ENCODE measurements around the gene SETD1A. TPM values are rescaled to one million over a fixed set of nuclear protein-coding genes. Genes with fewer than 3 reads are reported as not detected.
A peak's percentile ranks its signal among the peaks of the same experiment; 100 is the strongest.

SETD1A gene
- total and polyA plus RNA-seq, 12 donors = 2.3 to 40.1 (median 12.8) TPM

DNA sequence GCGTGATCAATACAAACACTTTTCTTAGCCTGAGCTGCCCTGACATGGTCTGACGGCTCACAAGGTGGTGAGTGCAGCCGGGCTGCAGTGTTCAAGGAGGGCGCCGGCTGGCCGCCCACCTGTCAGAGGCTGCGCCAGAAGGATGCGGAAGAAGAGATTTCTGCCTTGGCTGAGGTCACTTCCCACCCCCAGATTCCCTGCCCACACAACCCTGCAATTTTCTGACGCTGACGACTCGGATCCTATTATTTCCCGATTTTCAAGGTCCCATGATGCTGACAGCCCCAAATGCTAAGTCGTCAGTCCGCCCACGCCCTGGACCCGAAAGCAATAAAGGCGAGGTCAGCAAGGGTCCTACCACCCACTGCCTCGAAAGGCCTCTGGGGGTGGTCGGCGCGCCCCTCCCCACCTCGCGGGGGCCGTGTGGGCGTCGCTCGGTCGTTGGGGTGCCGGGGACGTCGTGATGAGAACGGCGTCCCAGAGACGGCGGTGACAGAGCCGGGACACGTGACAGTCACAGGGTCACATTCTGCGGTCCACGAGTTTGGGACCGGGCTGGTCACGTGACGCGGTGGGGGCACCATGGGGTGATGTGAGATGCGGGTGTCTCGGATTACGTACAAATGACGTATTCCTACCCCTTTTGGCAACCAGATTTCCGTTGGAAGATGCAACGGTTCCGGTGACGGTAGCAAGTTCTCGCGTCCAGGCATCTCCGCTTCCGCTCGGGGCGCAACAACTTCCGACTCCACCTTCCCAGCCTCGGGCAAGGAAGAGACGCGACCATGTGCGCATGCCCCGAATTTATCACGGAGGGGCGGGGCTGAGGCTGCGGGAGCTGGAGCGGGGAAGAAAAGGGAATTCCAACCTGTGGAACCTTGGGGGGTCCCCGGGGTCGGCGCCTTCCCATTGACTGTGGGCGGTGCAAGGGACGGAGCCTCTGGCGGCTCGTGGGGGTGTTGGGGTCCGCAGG is 75.5 kb downstream of the SETD1A start, which contains the start of gene STX4:
STX4 (plus strand) TSS at position 823 of the 973 bp plus-strand sequence. CDS start 248 bp downstream, outside the sequence.
- H3K9me3 ChIP-seq (replicated peaks in 1 of 3) = no peaks in the 10 kb centered on the region
- WGBS, 4 donors = 1 to 2% (median 1%) methylated on average over 27 to 75 of the region's 75 CpGs
- no peaks in the 10 kb centered on the region for H3K27me3 ChIP-seq
- intact Hi-C loops (cut with DNase I) = no loop called here
- peaks cover 0 to 25% of the 10 kb centered on the region in 2 donors for H3K36me3 ChIP-seq (replicated peaks in 1 of 2)
- peak; percentile 46 to 53 for TF ChIP-seq POLR2A (IDR thresholded peaks at IDR 0.05)
- TF ChIP-seq, protein P1, sequence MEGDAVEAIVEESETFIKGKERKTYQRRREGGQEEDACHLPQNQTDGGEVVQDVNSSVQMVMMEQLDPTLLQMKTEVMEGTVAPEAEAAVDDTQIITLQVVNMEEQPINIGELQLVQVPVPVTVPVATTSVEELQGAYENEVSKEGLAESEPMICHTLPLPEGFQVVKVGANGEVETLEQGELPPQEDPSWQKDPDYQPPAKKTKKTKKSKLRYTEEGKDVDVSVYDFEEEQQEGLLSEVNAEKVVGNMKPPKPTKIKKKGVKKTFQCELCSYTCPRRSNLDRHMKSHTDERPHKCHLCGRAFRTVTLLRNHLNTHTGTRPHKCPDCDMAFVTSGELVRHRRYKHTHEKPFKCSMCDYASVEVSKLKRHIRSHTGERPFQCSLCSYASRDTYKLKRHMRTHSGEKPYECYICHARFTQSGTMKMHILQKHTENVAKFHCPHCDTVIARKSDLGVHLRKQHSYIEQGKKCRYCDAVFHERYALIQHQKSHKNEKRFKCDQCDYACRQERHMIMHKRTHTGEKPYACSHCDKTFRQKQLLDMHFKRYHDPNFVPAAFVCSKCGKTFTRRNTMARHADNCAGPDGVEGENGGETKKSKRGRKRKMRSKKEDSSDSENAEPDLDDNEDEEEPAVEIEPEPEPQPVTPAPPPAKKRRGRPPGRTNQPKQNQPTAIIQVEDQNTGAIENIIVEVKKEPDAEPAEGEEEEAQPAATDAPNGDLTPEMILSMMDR (IDR thresholded peaks at IDR 0.05) = peak in 2 of 6 experiments; percentile 18 to 21
- H3K4me3 ChIP-seq = peak within 1 kb of the TSS; percentile 37 to 73 (median 70)
- peaks cover 5 to 8% of the 10 kb centered on the region in 2 donors for H3K4me1 ChIP-seq (replicated peaks in 1 of 2)
- peak within 1 kb of the TSS; percentile 79 to 98 (median 92) for H3K27ac ChIP-seq
- DNase-seq = peak; percentile 97 to 99 (median 98)

DNA sequence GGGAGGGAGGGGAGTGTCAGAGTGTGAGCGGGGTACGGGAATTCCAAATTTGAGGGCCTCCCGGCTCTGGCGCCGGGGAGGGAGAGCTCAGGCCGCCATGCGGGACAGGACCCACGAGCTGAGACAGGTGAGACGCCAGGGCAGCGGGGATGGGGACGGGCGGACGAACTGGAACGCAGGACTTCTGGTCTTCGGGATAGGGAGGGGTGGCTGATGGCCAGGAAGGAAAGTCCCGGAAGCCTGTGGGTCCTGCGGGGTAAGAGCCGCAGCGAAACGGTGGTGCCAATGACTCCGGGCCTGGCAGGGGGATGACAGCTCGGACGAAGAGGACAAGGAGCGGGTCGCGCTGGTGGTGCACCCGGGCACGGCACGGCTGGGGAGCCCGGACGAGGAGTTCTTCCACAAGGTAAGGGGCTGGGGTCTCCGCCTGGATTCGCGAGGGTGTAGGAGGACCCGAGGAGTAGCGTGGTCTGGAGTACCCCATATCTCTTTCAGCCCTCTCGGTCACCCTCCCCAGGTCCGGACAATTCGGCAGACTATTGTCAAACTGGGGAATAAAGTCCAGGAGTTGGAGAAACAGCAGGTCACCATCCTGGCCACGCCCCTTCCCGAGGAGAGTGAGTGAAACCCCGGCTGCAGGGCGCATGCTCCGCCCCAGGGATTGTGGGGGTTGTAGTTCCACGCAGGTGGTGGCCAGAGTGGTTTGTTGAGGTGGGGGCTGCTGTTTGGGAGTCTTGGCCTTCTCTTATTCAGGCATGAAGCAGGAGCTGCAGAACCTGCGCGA is 76.3 kb downstream of the SETD1A start:
- TF ChIP-seq, protein P1 (IDR thresholded peaks at IDR 0.05) = peak in 1 of 6 experiments; percentile 1
- peak in 1 of 2 donors; percentile 66 for TF ChIP-seq POLR2A (IDR thresholded peaks at IDR 0.05)
- peaks cover 0 to 34% of the 10 kb centered on the region in 2 donors for H3K36me3 ChIP-seq (replicated peaks in 1 of 2)
- WGBS, 4 donors = 0 to 2% (median 1%) methylated on average over 27 to 47 of the region's 47 CpGs
- intact Hi-C loops (cut with DNase I) = no loop called here
- H3K4me1 ChIP-seq (replicated peaks in 1 of 2) = peaks cover 5 to 8% of the 10 kb centered on the region in 2 donors
- no peaks in the 10 kb centered on the region for H3K27me3 ChIP-seq
- H3K27ac ChIP-seq = peak overlapping the region; percentile 77 to 98 (median 80)
- DNase-seq = peak; percentile 89 to 96 (median 94)
- H3K9me3 ChIP-seq (replicated peaks in 1 of 3) = no peaks in the 10 kb centered on the region
- peak overlapping the region; percentile 37 to 73 (median 70) for H3K4me3 ChIP-seq

Small RNA genes within 50 kb of the gene (small RNA-seq; reads per million reads assigned to genes)
- 0 reads per million in 2 donors for gene AC135048.1

Other genes starting within 250 kb of the SETD1A start
- 10 to 100 TPM; 25.4 to 48.3 (median 34.3) TPM for gene PHKG2, start 209.3 kb upstream of the SETD1A start, total RNA-seq
- gene PHKG2, start 209.3 kb upstream of the SETD1A start, polyA plus RNA-seq = 10 to 100 TPM; 18.7 to 82.8 (median 58.5) TPM
- 10 to 100 TPM in 3 of 9 donors, 1 to 10 TPM in 6; 2.3 to 22.1 (median 7.9) TPM for gene CFAP119, start 195.7 kb upstream of the SETD1A start, total RNA-seq
- 10 to 100 TPM in 2 of 3 donors, 1 to 10 TPM in 1; 6.3 to 37.6 (median 24.6) TPM for gene CFAP119, start 195.7 kb upstream of the SETD1A start, polyA plus RNA-seq
- 100 to 1,000 TPM in 8 of 9 donors, 10 to 100 TPM in 1; 86.9 to 164 (median 108) TPM for gene RNF40, start 195.4 kb upstream of the SETD1A start, total RNA-seq
- 100 to 1,000 TPM; 121 to 143 (median 137) TPM for gene RNF40, start 195.4 kb upstream of the SETD1A start, polyA plus RNA-seq
- gene ZNF629, start 170.5 kb upstream of the SETD1A start, total RNA-seq = 10 to 100 TPM; 16.6 to 27.0 (median 24.2) TPM
- 10 to 100 TPM in 2 of 3 donors, 1 to 10 TPM in 1; 7.9 to 14.7 (median 13.6) TPM for gene ZNF629, start 170.5 kb upstream of the SETD1A start, polyA plus RNA-seq
- gene BCL7C, start 63.7 kb upstream of the SETD1A start, total RNA-seq = 10 to 100 TPM; 18.0 to 45.3 (median 30.9) TPM
- gene BCL7C, start 63.7 kb upstream of the SETD1A start, polyA plus RNA-seq = 10 to 100 TPM in 2 of 3 donors, 1 to 10 TPM in 1; 7.7 to 88.3 (median 50.1) TPM
- gene CTF1, start 61.1 kb upstream of the SETD1A start, total RNA-seq = 10 to 100 TPM in 4 of 9 donors, 1 to 10 TPM in 5; 2.1 to 13.9 (median 8.2) TPM
- 1 to 10 TPM; 4.0 to 7.0 (median 4.7) TPM for gene CTF1, start 61.1 kb upstream of the SETD1A start, polyA plus RNA-seq
- gene FBXL19, start 34.2 kb upstream of the SETD1A start, total RNA-seq = 10 to 100 TPM in 7 of 9 donors, 1 to 10 TPM in 2; 6.6 to 17.6 (median 12.4) TPM
- 10 to 100 TPM in 2 of 3 donors, 1 to 10 TPM in 1; 1.6 to 74.1 (median 14.0) TPM for gene FBXL19, start 34.2 kb upstream of the SETD1A start, polyA plus RNA-seq
- 100 to 1,000 TPM in 1 of 9 donors, 10 to 100 TPM in 8; 25.6 to 101 (median 86.3) TPM for gene ORAI3, start 8.7 kb upstream of the SETD1A start, total RNA-seq
- 10 to 100 TPM; 19.5 to 60.5 (median 45.8) TPM for gene ORAI3, start 8.7 kb upstream of the SETD1A start, polyA plus RNA-seq
- 10 to 100 TPM in 8 of 9 donors, 1 to 10 TPM in 1; 2.7 to 78.8 (median 35.5) TPM for gene HSD3B7, start 27.5 kb downstream of the SETD1A start, total RNA-seq
- 10 to 100 TPM; 11.1 to 46.3 (median 24.3) TPM for gene HSD3B7, start 27.5 kb downstream of the SETD1A start, polyA plus RNA-seq
- gene STX1B, start 52.9 kb downstream of the SETD1A start, total RNA-seq = 1 to 10 TPM in 5 of 9 donors, under 1 TPM in 2, not detected in 2; 0.17 to 2.5 (median 2.0) TPM
- gene STX1B, start 52.9 kb downstream of the SETD1A start, polyA plus RNA-seq = 1 to 10 TPM in 2 of 3 donors, under 1 TPM in 1; 0.71 to 5.3 (median 1.2) TPM
- 10 to 100 TPM; 25.0 to 99.5 (median 34.4) TPM for gene STX4, start 75.8 kb downstream of the SETD1A start, total RNA-seq
- 100 to 1,000 TPM in 2 of 3 donors, 10 to 100 TPM in 1; 48.4 to 225 (median 152) TPM for gene STX4, start 75.8 kb downstream of the SETD1A start, polyA plus RNA-seq
- 10 to 100 TPM in 8 of 9 donors, 1 to 10 TPM in 1; 2.4 to 29.5 (median 11.2) TPM for gene ZNF668, start 116.5 kb downstream of the SETD1A start, total RNA-seq
- 10 to 100 TPM in 2 of 3 donors, 1 to 10 TPM in 1; 6.2 to 19.5 (median 11.7) TPM for gene ZNF668, start 116.5 kb downstream of the SETD1A start, polyA plus RNA-seq
- gene ZNF646, start 116.7 kb downstream of the SETD1A start, total RNA-seq = 10 to 100 TPM in 8 of 9 donors, 1 to 10 TPM in 1; 6.9 to 17.8 (median 13.9) TPM
- gene ZNF646, start 116.7 kb downstream of the SETD1A start, polyA plus RNA-seq = 10 to 100 TPM in 1 of 3 donors, 1 to 10 TPM in 2; 3.1 to 15.4 (median 3.7) TPM
- 1 to 10 TPM in 4 of 9 donors, under 1 TPM in 5; 0.18 to 3.0 (median 0.89) TPM for gene PRSS53, start 131.2 kb downstream of the SETD1A start, total RNA-seq
- gene PRSS53, start 131.2 kb downstream of the SETD1A start, polyA plus RNA-seq = 10 to 100 TPM in 1 of 3 donors, 1 to 10 TPM in 1, under 1 TPM in 1; 0.29 to 11.0 (median 3.1) TPM
- 100 to 1,000 TPM in 7 of 9 donors, 10 to 100 TPM in 2; 38.6 to 267 (median 154) TPM for gene VKORC1, start 137.0 kb downstream of the SETD1A start, total RNA-seq
- 100 to 1,000 TPM in 1 of 3 donors, 10 to 100 TPM in 2; 69.5 to 120 (median 82.1) TPM for gene VKORC1, start 137.0 kb downstream of the SETD1A start, polyA plus RNA-seq
- gene BCKDK, start 150.6 kb downstream of the SETD1A start, total RNA-seq = 100 to 1,000 TPM in 5 of 9 donors, 10 to 100 TPM in 4; 27.0 to 181 (median 104) TPM
- 10 to 100 TPM; 30.6 to 32.1 (median 30.6) TPM for gene BCKDK, start 150.6 kb downstream of the SETD1A start, polyA plus RNA-seq
- gene KAT8, start 159.9 kb downstream of the SETD1A start, total RNA-seq = 10 to 100 TPM; 61.1 to 94.0 (median 83.5) TPM
- gene KAT8, start 159.9 kb downstream of the SETD1A start, polyA plus RNA-seq = 100 to 1,000 TPM in 1 of 3 donors, 10 to 100 TPM in 2; 45.0 to 148 (median 97.4) TPM
- gene PRSS8, start 178.0 kb downstream of the SETD1A start, total RNA-seq = 1 to 10 TPM in 1 of 9 donors, under 1 TPM in 4, not detected in 4; 0.41 to 1.8 (median 0.65) TPM
- gene PRSS8, start 178.0 kb downstream of the SETD1A start, polyA plus RNA-seq = under 1 TPM in 2 of 3 donors, not detected in 1; 0.16 to 0.20 TPM
- 10 to 100 TPM in 1 of 9 donors, 1 to 10 TPM in 7, under 1 TPM in 1; 0.89 to 18.3 (median 7.3) TPM for gene PRSS36, start 192.3 kb downstream of the SETD1A start, total RNA-seq
- gene PRSS36, start 192.3 kb downstream of the SETD1A start, polyA plus RNA-seq = 10 to 100 TPM in 1 of 3 donors, 1 to 10 TPM in 2; 1.0 to 17.7 (median 8.2) TPM
- gene FUS, start 222.4 kb downstream of the SETD1A start, total RNA-seq = 100 to 1,000 TPM in 4 of 9 donors, 10 to 100 TPM in 5; 12.7 to 285 (median 47.5) TPM
- gene FUS, start 222.4 kb downstream of the SETD1A start, polyA plus RNA-seq = 100 to 1,000 TPM; 288 to 536 (median 474) TPM
- gene PYCARD, start 245.0 kb downstream of the SETD1A start, total RNA-seq = 10 to 100 TPM in 8 of 9 donors, 1 to 10 TPM in 1; 9.6 to 54.4 (median 23.6) TPM
- 10 to 100 TPM in 2 of 3 donors, 1 to 10 TPM in 1; 3.2 to 31.7 (median 30.7) TPM for gene PYCARD, start 245.0 kb downstream of the SETD1A start, polyA plus RNA-seq

Measured in adrenal gland (tissue), 12 donors.